HCT116 (cell line): ENCODE results near the gene FAM193B.

Experiments
- CBX3 ChIP-seq: IDR thresholded peaks from 2 replicates; pipeline ENCODE4 v1.6.1; 2012; ENCODE audit warnings: low read depth
- CEBPB ChIP-seq: IDR thresholded peaks from 2 replicates; pipeline ENCODE4 v1.6.1; 2012; ENCODE audit warnings: low read depth
- EGR1 ChIP-seq: IDR thresholded peaks from 2 replicates; pipeline ENCODE4 v1.6.1; 2012; ENCODE audit warnings: low read depth
- EZH2 ChIP-seq: fragments of 200-600 bp; sonication (generic); IDR thresholded peaks from 2 replicates; pipeline ENCODE4 v1.6.1; 2017; ENCODE audit warnings: antibody characterized with exemption, mixed run types
- POLR2A ChIP-seq: IDR thresholded peaks from 2 replicates; pipeline ENCODE4 v1.7.0; 2011; ENCODE audit warnings: borderline replicate concordance; ENCODE audit not compliant: insufficient read depth, insufficient read length; ENCODE audit errors: extremely low read depth
- POLR2AphosphoS5 ChIP-seq: IDR thresholded peaks from 2 replicates; pipeline ENCODE4 v1.6.1; 2011; ENCODE audit warnings: mild to moderate bottlenecking, low read depth, low read length, moderate library complexity
- RAD21 ChIP-seq: IDR thresholded peaks from 2 replicates; pipeline ENCODE4 v1.6.1; 2012; ENCODE audit warnings: low read depth, mild to moderate bottlenecking
- SRF ChIP-seq: IDR thresholded peaks from 2 replicates; pipeline ENCODE4 v1.6.1; 2012; ENCODE audit warnings: low read depth
- ZFX ChIP-seq: fragments of 450-650 bp; IDR thresholded peaks from 2 replicates; pipeline ENCODE4 v1.6.1; 2017
- ZNF274 ChIP-seq: fragments of 200-500 bp; sonication (Bioruptor generic); IDR thresholded peaks from 2 replicates; pipeline ENCODE4 v1.6.1; 2014; ENCODE audit warnings: mild to moderate bottlenecking, low read depth, low read length, inconsistent platforms
- TF ChIP-seq, protein P1 (sequence below), 3 experiments: fragments of 200-600 bp in 1 of 3; sonication (generic) in 1 of 3; IDR thresholded peaks in 2 of 3; conservative IDR thresholded peaks in 1 of 3; 2 replicates each; pipeline ENCODE4 v1.5.1; 2012 to 2017; ENCODE audit warnings: low read depth in 2 of 3, low read length in 2 of 3, antibody characterized with exemption in 1 of 3, borderline replicate concordance in 1 of 3, control low read depth in 1 of 3, mild to moderate bottlenecking in 1 of 3, mixed read lengths in 1 of 3, mixed run types in 1 of 3, moderate library complexity in 1 of 3; ENCODE audit not compliant: insufficient read depth in 1 of 3
- TF ChIP-seq, protein P2 (sequence below): IDR thresholded peaks from 2 replicates; pipeline ENCODE4 v1.6.1; 2011; ENCODE audit warnings: mild to moderate bottlenecking, low read length, moderate library complexity; ENCODE audit not compliant: insufficient replicate concordance; ENCODE audit errors: extremely low read depth
- TF ChIP-seq, protein P3 (sequence below): IDR thresholded peaks from 2 replicates; pipeline ENCODE4 v1.6.1; 2012

DNA sequence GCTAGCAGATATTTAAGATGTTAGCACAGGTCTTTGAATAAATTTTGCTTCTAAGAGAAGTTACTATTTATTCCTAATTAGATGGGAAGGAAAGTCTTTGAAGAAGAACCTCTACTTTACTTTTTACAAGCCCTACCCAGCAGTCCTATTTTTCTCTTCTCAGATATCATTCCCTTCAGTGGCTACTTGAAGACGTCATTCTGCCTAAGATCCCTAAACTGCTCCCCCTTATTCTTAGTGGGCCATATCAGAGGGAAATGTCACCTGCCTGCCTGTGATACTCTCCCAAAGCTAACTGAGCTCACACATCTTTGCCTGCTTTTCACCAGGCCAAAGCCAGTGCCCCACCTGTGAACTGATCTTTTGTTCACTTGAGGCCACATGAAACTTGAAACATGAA lies 21.1 kb upstream of the FAM193B start:
- TF ChIP-seq POLR2A (no peak), EGR1 (no peak), SRF (no peak), POLR2AphosphoS5 (no peak), RAD21 (no peak), CBX3 (no peak), ZNF274 (no peak), CEBPB (no peak), EZH2 (no peak), ZFX (no peak)
- TF ChIP-seq, protein P1, sequence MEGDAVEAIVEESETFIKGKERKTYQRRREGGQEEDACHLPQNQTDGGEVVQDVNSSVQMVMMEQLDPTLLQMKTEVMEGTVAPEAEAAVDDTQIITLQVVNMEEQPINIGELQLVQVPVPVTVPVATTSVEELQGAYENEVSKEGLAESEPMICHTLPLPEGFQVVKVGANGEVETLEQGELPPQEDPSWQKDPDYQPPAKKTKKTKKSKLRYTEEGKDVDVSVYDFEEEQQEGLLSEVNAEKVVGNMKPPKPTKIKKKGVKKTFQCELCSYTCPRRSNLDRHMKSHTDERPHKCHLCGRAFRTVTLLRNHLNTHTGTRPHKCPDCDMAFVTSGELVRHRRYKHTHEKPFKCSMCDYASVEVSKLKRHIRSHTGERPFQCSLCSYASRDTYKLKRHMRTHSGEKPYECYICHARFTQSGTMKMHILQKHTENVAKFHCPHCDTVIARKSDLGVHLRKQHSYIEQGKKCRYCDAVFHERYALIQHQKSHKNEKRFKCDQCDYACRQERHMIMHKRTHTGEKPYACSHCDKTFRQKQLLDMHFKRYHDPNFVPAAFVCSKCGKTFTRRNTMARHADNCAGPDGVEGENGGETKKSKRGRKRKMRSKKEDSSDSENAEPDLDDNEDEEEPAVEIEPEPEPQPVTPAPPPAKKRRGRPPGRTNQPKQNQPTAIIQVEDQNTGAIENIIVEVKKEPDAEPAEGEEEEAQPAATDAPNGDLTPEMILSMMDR (IDR thresholded peaks at IDR 0.05 in 2 of 3, conservative IDR thresholded peaks at IDR 0.05 in 1 of 3; ENCODE audit: borderline replicate concordance in 1 of 3, insufficient read depth in 1 of 3, low read depth in 2 of 3, low read length in 2 of 3), result no peak
- TF ChIP-seq, protein P2, sequence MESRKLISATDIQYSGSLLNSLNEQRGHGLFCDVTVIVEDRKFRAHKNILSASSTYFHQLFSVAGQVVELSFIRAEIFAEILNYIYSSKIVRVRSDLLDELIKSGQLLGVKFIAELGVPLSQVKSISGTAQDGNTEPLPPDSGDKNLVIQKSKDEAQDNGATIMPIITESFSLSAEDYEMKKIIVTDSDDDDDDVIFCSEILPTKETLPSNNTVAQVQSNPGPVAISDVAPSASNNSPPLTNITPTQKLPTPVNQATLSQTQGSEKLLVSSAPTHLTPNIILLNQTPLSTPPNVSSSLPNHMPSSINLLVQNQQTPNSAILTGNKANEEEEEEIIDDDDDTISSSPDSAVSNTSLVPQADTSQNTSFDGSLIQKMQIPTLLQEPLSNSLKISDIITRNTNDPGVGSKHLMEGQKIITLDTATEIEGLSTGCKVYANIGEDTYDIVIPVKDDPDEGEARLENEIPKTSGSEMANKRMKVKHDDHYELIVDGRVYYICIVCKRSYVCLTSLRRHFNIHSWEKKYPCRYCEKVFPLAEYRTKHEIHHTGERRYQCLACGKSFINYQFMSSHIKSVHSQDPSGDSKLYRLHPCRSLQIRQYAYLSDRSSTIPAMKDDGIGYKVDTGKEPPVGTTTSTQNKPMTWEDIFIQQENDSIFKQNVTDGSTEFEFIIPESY, result no peak
- TF ChIP-seq, protein P3, sequence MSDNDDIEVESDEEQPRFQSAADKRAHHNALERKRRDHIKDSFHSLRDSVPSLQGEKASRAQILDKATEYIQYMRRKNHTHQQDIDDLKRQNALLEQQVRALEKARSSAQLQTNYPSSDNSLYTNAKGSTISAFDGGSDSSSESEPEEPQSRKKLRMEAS, result no peak
